ENCODE measurements around the gene ALDH8A1.

GRCh38 chr6:134992155-134992554 lies 42.3 kb upstream of the ALDH8A1 start:
- TF ChIP-seq, protein P1, sequence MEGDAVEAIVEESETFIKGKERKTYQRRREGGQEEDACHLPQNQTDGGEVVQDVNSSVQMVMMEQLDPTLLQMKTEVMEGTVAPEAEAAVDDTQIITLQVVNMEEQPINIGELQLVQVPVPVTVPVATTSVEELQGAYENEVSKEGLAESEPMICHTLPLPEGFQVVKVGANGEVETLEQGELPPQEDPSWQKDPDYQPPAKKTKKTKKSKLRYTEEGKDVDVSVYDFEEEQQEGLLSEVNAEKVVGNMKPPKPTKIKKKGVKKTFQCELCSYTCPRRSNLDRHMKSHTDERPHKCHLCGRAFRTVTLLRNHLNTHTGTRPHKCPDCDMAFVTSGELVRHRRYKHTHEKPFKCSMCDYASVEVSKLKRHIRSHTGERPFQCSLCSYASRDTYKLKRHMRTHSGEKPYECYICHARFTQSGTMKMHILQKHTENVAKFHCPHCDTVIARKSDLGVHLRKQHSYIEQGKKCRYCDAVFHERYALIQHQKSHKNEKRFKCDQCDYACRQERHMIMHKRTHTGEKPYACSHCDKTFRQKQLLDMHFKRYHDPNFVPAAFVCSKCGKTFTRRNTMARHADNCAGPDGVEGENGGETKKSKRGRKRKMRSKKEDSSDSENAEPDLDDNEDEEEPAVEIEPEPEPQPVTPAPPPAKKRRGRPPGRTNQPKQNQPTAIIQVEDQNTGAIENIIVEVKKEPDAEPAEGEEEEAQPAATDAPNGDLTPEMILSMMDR (conservative IDR thresholded peaks at IDR 0.05; ENCODE audit: low read length), result no peak
- TF ChIP-seq EZH2phosphoT487 (IDR thresholded peaks at IDR 0.05; ENCODE audit: borderline replicate concordance), result no peak

All from Loucy (cell line).